HG02938 (cell line): Measurements from ENCODE around the gene LDLRAD1.
"Not testable (repeated sequence)": the region's sequence is repeated elsewhere in the genome, so short reads cannot be mapped to it uniquely, and the experiment has no call there.

ENCODE experiments used
- ATAC-seq: cut with Tn5 transposase; IDR thresholded peaks from one replicate; pipeline ENCODE4 v1.9.1; 2021; ENCODE audit warnings: mild to moderate bottlenecking, moderate library complexity; ENCODE audit not compliant: unreplicated experiment

The LDLRAD1 gene

DNA sequence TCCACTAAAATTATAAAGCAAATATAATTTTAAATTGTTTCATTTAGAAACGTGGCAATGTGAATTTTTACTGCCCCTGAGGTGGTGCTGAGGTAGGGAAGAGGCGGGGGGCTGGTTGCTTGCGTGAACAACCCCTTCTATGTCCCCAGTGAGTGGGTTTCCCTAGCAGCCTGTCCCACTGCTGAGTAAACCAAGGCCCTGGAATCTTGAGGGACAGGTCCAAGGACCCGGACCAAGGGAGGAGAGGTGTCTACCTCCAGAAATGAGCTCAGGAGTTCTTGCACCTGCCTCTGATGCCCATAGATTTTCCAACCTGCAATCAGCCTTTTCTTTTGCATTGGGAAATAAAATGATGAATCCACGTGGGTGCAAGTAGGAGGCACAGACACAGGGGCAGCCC lies 649 bp upstream of the LDLRAD1 start:
- ATAC-seq = no peak

DNA sequence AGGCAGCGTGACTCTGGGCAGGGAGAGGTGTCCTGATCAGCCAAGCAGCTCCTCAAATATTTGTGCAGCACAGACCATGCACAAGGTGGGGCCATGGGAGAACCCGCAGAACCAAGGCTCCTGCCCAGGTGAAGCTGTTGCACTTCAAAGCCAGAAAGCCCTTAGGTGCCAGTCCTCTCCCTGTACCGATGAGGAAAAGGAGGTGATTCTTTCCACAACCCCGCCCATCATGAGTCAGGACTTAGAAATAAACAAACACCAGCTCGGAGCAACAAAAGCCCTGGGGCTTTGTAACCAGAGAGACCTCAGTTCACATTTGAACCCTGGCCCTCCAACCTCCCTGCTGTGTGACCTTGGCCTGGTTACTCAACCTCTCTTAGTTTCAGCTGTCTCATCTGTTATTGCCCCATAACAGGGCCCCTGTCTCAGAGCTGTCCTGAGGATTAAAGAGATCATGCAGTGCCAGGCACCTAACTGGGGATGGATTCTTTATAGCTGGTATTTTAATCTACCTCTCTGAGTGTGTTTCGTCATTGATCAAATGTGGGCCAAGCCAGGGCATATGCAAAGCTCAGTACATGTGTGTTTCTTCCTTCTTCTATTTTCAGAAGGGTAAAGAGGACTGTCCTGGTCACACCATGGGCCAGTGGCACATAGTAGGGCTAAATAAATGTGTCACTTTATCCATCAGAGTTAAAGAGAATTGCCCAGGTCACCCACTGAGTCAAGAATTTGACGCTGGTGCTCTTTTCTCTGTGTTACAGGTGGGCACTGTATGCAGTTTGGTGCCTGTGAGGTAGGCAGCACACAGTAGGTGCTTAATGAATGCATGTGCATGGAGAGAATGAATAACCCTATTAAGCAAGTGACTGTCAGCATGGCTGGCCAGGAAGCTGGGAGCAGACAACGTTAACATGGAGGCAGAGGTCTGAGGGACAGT lies 1.4 kb downstream of the LDLRAD1 start:
- ATAC-seq = no peak

DNA sequence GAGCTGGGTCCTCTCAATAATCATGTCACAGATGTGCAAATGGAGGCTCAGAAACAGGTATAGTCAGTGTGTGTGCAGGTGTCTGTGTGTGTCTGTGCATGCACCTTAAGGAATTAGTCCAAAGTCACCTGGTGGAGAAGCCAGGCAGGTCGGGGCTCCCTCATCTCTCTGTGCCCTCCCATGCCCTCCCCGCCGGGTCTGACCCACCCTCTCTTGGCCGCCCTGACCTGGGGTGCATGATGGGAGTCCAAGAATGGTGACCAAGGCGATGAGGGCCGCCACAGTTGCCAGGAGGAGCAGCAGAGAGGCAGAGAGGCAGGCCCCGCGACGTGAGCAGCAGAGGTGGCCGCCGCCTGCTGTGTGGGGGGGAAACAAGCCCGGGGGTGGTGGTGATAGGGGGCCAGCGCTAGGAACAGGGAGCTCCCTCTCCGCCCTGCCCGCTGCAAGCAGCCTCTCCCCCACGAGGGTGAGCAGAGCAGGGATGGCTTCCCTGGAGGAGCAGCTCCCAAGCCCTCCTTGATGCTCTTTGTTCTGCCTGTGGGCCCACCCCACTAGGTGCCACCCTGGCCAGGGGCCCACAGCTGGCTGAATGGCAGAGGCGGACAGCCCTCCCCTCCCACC lies 3.9 kb downstream of the LDLRAD1 start:
- ATAC-seq = no peak

DNA sequence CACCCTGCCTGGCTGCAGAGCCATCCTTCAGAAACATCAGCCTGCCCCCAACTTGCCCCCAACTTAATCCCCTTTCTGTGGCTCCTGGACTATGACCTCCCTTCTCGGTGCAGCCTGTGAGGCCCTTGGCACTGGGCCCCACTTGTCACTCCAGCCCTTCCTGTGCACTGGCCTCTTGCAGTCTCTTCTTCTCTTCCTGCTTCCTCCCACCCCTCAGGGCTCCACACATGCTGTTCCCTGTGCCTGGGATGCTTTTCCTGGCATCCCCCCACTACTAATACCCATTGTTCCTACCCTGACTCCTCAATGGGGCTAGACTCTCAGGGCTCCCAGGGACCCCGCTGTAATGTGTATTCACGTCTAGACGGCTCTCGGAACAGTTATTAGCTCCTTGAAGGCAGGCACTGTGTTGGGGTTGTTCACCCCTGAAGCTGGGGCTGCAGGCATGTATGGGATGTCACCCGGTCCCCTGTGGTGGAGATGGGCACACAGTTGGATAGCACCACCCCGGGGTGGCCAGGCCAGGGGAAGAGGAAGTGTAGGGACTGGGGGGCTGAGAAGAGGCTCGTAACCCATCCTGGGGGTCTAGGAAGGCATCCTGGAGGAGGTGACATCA lies 4.5 kb downstream of the LDLRAD1 start:
- ATAC-seq = no peak

DNA sequence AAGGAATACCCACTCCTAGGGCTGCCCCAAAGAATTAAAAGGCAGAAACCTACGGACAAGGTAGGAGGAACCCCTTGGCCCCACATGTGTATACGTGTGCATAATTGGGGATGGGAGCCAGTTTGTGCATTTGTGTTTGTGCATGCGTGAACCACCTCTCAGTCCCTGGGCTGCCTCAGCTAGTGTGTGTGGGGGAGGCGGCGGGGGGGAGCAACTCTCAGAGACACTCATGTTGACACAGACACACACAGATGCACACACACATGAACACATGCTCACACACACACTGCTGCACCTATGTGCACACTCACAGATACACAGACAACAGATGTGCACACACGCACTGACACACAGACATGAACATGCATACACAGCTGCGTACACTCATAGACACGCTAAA lies 5.1 kb downstream of the LDLRAD1 start:
- no peak for ATAC-seq

DNA sequence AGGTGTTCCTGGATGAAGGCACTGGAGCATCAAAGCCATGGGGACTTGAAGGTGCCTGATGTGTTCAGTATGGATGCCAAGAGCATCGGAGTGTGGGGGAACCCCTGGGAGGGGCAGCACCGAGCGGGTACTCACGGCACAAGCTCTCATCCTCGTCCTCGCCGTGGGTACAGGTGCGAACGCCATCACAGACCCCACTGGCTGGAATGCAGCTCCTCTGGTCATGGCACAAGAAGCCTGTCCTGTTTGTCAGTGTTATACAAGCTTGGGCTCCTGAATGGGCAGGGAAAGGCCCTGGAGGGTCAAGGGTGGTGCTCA lies 6.0 kb downstream of the LDLRAD1 start:
- ATAC-seq = no peak

DNA sequence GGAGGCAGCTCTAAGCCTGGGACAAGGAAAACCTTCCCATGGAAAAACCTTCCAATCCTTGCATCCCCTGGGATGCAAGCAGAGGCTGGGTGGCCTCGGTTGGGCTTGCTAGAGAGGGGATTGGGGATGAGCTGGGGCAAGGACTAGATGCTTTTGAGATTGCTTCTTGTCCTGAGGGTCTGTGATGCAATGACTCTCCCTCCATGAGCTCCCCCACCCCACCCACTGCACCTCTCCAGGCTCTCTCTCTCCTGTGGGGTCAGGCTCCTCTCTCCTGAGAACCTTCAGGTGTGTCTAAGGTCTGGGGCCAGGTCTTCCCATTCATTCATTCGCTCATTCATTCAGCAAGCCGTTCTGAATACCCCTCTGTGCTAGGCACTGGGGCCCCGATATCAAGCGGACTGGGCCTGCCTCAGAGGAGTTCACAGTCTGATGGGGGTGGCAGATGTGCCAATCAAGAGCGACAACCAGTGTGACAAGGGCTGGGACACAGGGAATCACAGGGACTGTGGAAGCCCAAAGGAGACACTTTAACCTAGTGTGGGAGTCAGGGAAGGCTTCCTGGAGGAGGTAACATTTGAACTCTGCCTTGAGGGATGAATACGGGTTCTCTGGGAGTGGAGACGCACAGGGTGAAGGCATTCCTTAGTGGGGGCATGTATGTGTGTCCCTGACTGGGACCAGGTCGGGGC lies 6.5 kb downstream of the LDLRAD1 start:
- no peak for ATAC-seq

DNA sequence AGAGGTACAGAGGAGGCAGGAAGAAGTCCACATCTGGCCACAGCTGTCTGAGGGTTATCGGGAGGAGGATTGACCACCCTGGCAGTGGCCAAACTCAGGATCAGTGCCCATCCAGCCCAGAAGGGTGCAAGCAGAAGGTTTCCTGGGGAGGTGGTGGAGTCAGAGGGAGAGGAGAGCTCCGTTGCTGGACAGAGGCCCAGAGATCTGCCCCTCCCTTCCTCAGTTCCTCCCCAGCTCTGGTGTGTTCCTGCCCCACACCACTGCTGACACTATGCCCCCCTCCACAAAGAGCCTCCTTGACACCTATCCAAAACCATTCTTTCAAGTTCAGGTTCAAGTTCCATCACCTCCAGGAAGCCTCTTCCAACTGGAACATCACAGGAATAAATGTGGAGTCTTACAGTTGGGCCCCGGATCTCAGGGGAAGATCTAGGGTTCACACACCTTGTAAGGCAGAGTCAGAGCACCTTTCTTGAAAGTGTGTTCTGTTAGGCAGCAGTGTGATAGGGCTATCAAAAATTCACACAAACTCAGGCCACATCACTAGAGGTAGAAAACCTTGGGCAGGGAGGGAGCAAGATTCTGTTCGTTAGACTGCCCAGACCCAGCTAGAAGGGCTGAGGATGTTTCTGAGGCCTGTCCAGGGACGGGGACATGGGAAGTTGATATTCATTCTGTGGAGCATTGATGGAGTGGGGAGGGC lies 7.4 kb downstream of the LDLRAD1 start:
- ATAC-seq = no peak

DNA sequence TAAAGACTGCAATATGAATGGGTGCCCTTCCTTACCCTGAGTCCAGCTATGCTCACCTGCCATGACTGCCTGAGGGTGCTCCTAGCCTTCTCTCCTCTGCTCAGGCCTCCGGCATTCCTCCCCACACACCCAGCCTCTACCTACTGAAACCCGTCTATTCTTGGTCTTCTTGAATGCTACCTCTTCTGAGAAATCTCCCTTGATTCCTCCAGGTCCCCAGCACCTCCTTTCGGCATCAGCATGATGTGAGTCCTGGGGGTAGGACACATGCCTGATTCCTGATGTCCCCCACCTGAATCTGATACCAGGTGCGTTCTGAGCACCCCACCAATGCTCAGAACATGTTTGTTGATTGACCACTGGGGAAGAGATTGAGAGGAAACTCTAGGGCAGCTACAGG lies 8.6 kb downstream of the LDLRAD1 start:
- no peak for ATAC-seq

DNA sequence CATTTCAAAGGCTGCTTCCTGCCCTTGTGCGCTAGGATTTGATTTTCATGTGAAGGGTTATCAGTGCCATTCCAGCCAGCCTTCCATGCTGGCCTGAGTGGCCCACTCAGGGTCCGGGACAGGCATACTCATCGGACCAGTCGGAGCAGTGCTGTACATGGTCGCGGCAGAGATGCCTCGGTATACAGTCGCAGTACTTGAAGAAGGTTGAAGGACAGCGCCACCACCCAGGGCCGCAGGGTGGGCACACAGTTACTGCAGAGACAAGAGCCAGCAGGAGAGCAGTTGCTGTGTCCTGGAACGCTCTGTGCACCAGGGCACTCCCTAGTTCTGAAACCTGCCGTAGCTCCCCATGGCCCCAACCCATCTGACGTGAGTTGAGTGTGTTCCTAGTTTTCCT lies 9.1 kb downstream of the LDLRAD1 start:
- no peak for ATAC-seq

DNA sequence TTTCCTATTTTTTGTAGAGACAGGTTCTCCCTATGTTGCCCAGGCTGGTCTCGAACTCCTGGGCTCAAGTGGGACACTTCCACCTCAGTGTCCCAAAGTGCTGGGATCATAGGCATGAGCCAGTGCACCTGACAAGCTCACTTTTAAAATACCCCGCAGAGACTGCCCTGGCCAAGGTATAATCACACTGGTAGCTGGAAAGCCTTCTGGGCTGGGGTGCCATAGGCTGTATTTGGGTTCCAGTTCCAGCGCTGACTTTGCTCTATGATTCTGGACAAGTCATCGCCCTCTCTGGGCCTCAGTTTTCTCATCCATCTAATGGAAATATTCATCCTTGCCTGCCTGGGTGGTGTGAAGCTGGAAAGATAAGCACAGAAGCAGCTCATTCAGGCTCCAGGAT lies 10.4 kb downstream of the LDLRAD1 start:
- no peak for ATAC-seq

DNA sequence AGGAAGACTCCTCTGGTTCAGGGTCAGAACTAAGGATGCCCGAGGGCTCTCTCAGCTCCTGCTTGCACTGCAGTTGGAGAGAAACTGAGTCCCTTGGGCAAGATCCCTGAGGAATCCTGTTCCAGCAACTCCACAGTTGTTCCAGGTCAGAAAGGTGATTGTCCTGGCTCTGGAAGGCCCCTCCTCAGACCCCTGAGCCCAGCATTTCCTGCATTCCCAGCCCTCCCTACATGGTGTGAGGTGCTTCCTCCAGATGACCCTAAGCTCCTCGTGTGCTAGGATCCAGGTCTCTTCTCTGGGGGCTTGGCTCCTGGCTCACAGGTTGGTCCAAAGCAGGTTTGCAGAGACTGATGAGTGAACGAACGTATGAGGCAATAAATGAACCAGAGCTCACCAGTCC lies 11.5 kb downstream of the LDLRAD1 start:
- no peak for ATAC-seq

DNA sequence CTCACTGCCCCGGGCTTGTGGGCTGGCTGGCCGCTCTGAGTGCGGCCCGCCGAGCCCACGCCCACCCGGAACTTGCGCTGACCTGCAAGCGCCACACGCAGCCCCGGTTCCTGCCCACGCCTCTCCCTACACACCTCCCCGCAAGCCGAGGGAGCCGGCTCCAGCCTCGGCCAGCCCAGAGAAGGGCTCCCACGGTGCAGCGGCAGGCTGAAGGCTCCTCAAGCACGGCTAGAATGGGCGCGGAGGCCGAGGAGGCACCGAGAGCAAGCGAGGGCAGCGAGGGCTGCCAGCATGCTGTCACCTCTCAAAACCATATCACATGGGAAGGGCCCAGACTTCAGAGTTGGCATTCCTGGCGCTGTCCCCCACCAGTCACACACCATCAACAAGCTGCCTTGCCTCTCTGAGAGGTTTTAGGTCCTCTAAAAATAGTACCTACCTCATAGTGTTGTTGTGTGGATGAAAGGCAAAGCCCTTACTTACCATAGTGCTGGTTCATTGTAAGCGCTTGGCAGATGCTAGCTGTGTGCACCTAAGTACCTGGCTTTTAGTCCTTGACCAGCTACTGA lies 13.4 kb downstream of the LDLRAD1 start:
- no peak for ATAC-seq

DNA sequence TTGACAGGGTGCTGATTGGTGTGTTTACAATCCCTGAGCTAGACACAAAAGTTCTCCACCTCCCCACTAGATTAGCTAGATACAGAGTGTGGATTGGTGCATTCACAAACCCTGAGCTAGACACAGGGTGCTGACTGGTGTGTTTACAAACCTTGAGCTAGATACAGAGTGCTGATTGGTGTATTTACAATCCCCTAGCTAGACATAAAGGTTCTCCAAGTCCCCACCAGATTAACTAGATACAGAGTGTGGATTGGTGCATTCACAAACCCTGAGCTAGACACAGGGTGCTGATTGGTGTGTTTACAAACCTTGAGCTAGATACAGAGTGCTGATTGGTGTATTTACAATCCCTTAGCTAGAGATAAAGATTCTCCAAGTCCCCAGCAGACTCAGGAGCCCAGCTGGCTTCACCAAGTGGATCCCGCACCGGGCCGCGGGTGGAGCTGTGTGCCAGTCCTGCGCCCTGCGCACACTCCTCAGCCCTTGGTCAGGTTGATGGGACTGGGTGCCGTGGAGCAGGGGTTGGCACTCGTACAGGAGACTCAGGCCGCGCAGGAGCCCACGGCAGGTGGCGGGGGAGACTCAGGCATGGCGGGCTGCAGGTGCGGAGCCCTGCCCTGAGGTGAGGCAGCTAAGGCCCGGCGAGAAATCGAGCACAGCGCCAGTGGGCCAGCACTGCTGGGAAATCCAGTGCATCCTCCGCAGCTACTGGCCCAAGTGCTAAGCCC lies 14.1 kb downstream of the LDLRAD1 start:
- ATAC-seq = not testable (repeated sequence)

DNA sequence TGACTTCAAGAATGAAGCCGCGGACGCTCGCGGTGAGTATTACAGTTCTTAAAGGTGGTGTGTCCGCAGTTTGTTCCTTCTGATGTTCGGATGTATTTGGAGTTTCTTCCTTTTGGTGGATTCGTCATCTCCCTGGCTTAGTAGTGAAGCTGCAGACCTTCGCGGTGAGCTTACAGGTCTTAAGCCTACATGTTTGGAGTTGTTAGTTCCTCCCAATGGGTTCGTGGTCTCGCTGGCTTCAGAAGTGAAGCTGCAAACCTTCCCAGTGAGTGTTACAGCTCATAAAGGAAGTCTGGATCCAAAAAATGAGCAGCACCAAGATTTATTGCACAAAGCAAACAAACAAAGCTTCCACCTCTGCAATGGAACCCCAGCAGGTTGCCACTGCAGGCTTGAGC lies 14.7 kb downstream of the LDLRAD1 start:
- no peak for ATAC-seq

DNA sequence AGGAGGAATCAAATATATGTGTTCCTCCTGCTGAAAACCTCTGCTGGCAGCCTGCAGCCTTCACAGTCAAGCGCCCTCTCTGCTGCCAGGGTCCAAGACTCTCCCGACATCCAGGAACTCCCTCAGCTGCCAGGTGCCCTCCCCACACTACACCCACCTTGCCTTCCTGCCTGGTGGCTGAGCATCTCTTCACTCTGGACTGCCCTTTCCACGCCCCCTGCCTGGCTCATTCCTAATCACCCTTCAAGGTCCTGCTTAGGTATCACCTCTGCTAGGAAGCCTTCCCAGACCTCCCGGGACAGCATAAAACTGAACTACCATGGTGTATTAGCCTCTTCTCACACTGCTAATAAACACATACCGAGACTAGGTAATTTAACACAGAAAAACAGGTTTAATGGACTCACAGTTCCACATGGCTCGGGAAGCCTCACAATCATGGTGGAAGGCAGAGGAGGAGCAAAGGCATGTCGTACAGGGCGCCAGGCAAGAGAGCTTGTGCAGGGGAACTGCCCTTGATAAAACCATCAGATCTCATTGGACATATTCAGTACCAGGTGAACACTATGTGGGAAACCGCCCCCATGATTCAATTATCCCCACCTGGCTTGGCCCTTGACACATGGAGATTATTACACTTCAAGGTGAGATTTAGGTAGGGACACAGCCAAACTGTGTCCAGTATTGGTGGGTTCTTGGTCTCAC lies 15.3 kb downstream of the LDLRAD1 start:
- no peak for ATAC-seq

DNA sequence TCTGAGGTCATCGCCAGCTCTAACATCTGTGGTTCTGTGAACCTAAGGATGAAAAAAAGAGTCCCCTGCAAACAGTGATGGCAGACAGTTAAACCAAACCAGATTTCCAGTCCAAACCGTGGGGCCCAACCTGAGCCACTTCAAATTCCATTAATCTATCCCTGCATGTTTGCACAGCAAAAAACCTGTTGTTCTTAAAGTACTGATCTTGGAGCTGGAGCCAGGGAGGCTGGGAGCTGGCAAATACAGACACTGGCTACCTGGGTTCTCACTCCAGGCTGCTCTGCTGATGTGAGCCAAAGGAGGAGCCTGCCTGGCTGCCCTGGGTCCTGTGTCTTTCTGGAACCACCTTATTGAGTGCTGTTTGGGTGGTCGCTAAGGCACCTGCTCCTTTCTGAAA lies 16.4 kb downstream of the LDLRAD1 start:
- no peak for ATAC-seq

DNA sequence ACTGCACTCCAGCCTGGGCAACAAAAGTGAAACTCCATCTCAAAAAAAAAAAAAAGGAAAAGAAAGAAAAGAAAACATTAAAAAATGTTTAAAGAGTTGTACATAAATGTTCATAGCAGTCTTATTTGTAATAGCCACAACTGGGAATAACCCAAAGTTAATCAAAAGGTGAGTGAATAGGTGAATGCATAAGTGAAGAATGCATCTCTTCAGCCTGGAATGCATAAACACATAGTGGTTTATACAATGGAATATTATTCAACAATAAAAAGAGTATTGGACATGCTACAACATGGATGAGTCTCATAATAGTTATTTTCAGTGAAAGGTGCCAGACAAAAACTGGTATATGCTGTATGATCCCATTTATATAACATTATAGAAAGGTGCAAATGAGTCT lies 18.1 kb downstream of the LDLRAD1 start:
- no peak for ATAC-seq

DNA sequence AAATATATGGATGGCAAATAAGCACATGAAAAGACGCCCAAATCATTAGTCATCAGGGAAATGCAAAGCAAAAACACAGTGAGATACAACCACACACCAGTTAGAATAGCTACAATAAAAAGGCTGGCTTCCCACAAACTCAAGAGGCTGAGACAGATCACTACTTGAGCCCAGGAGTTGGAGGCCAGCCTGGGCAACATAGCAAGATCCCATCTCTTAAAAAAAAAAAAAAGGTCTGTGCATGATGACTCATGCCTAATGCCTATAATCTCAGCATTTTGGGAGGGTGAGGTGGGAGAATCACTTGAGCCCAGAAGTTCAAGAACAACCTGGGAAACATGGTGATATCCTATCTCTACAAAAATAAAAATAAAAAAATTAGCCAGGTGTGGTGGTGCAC lies 19.8 kb downstream of the LDLRAD1 start:
- ATAC-seq = no peak
